GM15510 (cell line): Measurements from ENCODE around the gene OOSP4A.

ENCODE experiments used
- POLR2A ChIP-seq: IDR thresholded peaks from 3 replicates; pipeline ENCODE4 v1.6.1; 2011; ENCODE audit warnings: borderline replicate concordance; ENCODE audit not compliant: insufficient read length; ENCODE audit errors: extremely low read depth

Gene OOSP4A

GRCh38 chr11:59963733-59964132 lies at the start of gene OOSP4A:
Gene OOSP4A, plus strand, starts transcription at chr11:59964033. Its CDS starts 0 bp downstream, at chr11:59964033.
- TF ChIP-seq POLR2A = no peak

GRCh38 chr11:59918480-59918879 lies 45.4 kb upstream of the OOSP4A start:
- no peak for TF ChIP-seq POLR2A

GRCh38 chr11:59918987-59919589 lies 44.7 kb upstream of the OOSP4A start:
- TF ChIP-seq POLR2A = no peak

DNA sequence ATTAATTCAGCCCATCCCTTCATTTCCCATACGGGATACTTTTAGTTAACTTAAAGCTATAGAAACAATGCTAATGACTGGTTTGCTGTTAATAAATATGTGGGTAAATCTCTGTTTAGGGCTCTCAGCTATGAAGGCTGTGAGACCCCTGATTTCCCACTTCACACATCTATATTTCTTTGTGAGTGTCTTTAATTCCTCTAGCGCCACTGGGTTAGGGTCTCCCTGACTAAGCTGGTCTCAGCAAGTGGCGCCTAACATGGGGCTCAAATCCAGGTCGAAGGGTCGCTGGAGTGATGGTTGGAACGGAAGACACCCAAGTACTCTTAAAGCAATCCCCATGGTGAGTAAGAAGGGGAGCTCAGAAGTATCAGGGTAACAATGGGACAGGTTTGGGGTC lies 40.0 kb upstream of the OOSP4A start:
- no peak for TF ChIP-seq POLR2A

- no peak for TF ChIP-seq POLR2A
Observed at GRCh38 chr11:59931688-59932087, 32.1 kb upstream of the OOSP4A start.

GRCh38 chr11:59938132-59938531 lies 25.7 kb upstream of the OOSP4A start, which contains the start of gene OOSP1:
Gene OOSP1, plus strand, starts transcription at chr11:59938432. Its CDS starts 23 bp downstream, at chr11:59938455.
- TF ChIP-seq POLR2A = no peak

DNA sequence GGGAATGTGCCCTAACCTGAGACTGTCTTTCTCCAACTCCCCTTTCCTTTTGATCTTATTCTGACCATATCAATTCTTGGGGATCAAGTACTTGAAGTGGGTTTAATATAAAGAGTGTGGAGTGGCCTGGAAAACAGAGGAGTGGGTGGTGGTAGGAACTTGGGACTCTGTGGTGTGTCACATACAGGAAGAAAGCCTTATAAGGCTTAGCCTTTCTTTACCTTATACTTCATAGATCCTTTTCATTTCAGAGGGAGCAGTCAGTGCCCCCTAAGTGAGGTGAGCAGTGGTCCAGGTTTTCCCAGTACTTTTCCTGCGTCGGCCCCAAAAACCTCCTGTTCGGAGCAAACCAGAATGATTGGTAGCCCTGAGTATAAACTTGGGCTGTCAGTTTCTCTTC lies 25.1 kb upstream of the OOSP4A start:
- no peak for TF ChIP-seq POLR2A

DNA sequence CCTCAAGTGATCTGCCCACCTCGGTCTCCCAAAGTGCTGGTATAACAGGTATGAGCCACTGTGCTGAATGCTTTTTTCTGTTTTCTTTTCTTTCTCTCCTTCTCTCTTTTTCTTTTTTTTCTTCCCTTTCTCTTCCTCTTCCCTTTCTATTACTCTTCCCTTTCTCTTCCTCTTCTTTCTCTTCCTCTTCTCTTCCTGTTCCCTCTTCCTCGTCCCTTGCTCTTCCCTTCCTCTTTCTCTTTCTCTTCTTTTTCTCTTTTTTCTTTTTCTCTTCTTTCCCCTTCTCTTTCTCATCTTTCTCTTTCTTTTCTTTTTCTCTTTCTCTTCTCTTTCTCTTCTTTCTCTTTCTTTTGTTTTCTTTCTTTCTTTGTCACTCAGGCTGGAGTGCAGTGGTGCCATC lies 24.4 kb upstream of the OOSP4A start:
- TF ChIP-seq POLR2A = no peak

DNA sequence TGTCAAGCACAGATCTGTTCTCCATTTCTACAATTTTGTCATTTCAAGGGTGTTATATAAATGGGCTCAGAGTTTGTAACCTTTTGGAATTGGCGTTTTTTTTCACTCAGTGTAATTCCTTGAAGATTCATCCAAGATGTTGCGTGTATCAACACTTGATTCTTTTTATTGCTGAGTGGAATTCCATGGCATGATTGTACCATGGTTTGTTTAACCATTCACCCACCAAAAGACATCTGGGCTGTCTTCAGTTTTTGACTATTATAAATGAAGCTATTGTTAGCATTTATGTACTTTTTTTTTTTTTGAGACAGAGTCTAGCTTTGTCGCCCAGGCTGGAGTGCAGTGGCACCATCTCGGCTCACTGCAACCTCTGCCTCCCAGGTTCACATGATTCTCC lies 22.7 kb upstream of the OOSP4A start:
- TF ChIP-seq POLR2A = no peak

- TF ChIP-seq POLR2A = no peak
Observed at GRCh38 chr11:59943997-59944714, 19.7 kb upstream of the OOSP4A start.

- no peak for TF ChIP-seq POLR2A
Observed at GRCh38 chr11:59944720-59945119, 19.1 kb upstream of the OOSP4A start.

GRCh38 chr11:59953463-59954218 lies 10.2 kb upstream of the OOSP4A start:
- no peak for TF ChIP-seq POLR2A

DNA sequence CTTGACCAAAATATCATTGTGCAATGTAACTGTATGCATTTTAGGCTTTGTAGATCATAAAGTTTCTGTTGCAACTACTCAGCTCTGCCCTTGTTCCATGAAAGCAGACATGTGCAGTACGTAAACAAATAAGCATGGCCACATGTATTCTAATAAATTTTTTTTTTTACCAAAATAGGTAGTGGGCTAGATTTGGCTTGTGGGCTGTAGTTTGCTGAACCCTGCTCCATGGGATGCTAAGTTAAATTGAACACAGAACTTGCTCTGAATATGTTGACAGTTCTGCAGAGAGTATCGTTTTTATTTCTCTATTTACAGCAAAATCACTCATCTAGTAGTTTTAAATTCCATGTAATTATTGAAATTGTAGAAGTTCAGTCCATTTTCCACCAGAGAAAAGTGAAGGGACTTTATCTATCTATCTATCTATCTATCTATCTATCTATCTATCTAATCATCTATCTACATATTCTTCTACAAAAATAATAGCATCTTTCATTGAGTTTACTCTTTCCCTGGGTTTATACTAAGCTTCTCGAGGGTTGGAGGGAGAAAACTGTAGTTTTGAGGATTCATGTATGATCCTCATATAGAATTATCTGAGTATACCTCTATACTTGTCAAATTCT lies 9.5 kb upstream of the OOSP4A start:
- TF ChIP-seq POLR2A = no peak

- no peak for TF ChIP-seq POLR2A
Observed at GRCh38 chr11:59957094-59957493, 6.7 kb upstream of the OOSP4A start.

GRCh38 chr11:59960502-59961381 lies 3.1 kb upstream of the OOSP4A start:
- no peak for TF ChIP-seq POLR2A

GRCh38 chr11:59962107-59962482 lies 1.7 kb upstream of the OOSP4A start:
- no peak for TF ChIP-seq POLR2A
